GM20000 (cell line): Measurements from ENCODE around the gene MTG2.
A peak's percentile ranks its signal among the peaks of the same experiment; 100 is the strongest.

Experiments
- DNase-seq: peaks from one replicate; pipeline ENCODE4 v3.0.0; 2012; ENCODE audit warnings: low spot score
- TF ChIP-seq, protein P1 (sequence below): IDR thresholded peaks from 2 replicates; pipeline ENCODE4 v1.5.1; 2012; ENCODE audit warnings: mild to moderate bottlenecking, control low read depth; ENCODE audit errors: extremely low read depth, missing control alignments

Gene MTG2

GRCh38 chr20:62142252-62143080 lies 40.4 kb upstream of the MTG2 start:
- DNase-seq: no peak
- TF ChIP-seq, protein P1, sequence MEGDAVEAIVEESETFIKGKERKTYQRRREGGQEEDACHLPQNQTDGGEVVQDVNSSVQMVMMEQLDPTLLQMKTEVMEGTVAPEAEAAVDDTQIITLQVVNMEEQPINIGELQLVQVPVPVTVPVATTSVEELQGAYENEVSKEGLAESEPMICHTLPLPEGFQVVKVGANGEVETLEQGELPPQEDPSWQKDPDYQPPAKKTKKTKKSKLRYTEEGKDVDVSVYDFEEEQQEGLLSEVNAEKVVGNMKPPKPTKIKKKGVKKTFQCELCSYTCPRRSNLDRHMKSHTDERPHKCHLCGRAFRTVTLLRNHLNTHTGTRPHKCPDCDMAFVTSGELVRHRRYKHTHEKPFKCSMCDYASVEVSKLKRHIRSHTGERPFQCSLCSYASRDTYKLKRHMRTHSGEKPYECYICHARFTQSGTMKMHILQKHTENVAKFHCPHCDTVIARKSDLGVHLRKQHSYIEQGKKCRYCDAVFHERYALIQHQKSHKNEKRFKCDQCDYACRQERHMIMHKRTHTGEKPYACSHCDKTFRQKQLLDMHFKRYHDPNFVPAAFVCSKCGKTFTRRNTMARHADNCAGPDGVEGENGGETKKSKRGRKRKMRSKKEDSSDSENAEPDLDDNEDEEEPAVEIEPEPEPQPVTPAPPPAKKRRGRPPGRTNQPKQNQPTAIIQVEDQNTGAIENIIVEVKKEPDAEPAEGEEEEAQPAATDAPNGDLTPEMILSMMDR: no peak

GRCh38 chr20:62143081-62143956 lies 39.5 kb upstream of the MTG2 start, which contains the start of the genes PSMA7 and SS18L1:
PSMA7 (minus strand) TSS chr20:62143394; CDS start chr20:62143303, 91 bp downstream.
SS18L1 (plus strand) TSS chr20:62143769; CDS start chr20:62143821, 52 bp downstream.
- DNase-seq: peak; percentile 98
- TF ChIP-seq, protein P1: no peak

GRCh38 chr20:62143957-62144825 lies 38.6 kb upstream of the MTG2 start:
- peak; percentile 84 for DNase-seq
- TF ChIP-seq, protein P1: no peak

GRCh38 chr20:62145688-62146018 lies 37.2 kb upstream of the MTG2 start:
- TF ChIP-seq, protein P1: no peak
- DNase-seq: no peak

- no peak for DNase-seq
- TF ChIP-seq, protein P1: no peak
These were observed 36.6 kb upstream of the MTG2 start for GRCh38 chr20:62146019-62146755.

GRCh38 chr20:62147125-62147524 lies 35.7 kb upstream of the MTG2 start:
- DNase-seq: no peak
- TF ChIP-seq, protein P1: no peak
